Spleen (tissue), 7 donors: Measurements from ENCODE around the gene SUPT3H.

Experiments
- CTCF ChIP-seq, 11 experiments: fragments of 200-600 bp in 7 of 11; fragments of 450-650 bp in 4 of 11; sonication (generic) in 4 of 11; IDR thresholded peaks in 8 of 11; conservative IDR thresholded peaks in 3 of 11; 1 replicate in 7 of 11; 2 replicates in 4 of 11; pipeline versions ENCODE4 v1.4.0 to v1.8.0; 2016 to 2021; ENCODE audit warnings: antibody characterized with exemption in 11 of 11, inconsistent platforms in 4 of 11, mild to moderate bottlenecking in 1 of 11
- POLR2A ChIP-seq, 3 donors: fragments of 450-650 bp; IDR thresholded peaks; one replicate each; pipeline ENCODE4 v1.5.1; 2017; ENCODE audit warnings: antibody characterized with exemption in 3 of 3, mild to moderate bottlenecking in 1 of 3
- donor health status: DM: no; HTN: no; CAD: no; lungs with moderate emphysema.
- donor health status: DM: no; HTN: no; CAD: no.
- donor health status: DM: no; HTN: no; CAD: no.

- TF ChIP-seq POLR2A (IDR thresholded peaks at IDR 0.05) (no peak), CTCF (IDR thresholded peaks at IDR 0.05 in 8 of 11, conservative IDR thresholded peaks at IDR 0.05 in 3 of 11) (no peak)
These were observed 527.4 kb downstream of the SUPT3H start for GRCh38 chr6:44850312-44850711.
